Ishikawa (cell line): Measurements from ENCODE around the gene NR5A2.

Source experiments
- CEBPB ChIP-seq: IDR thresholded peaks from 2 replicates; pipeline ENCODE4 v1.6.1; 2012
- CREB1 ChIP-seq: IDR thresholded peaks from 2 replicates; pipeline ENCODE4 v1.6.1; 2012; ENCODE audit warnings: low read depth
- EGR1 ChIP-seq: IDR thresholded peaks from 2 replicates; pipeline ENCODE4 v1.6.1; 2012
- EP300 ChIP-seq: IDR thresholded peaks from 2 replicates; pipeline ENCODE4 v1.6.1; 2012; ENCODE audit warnings: borderline replicate concordance
- FOXM1 ChIP-seq: IDR thresholded peaks from 2 replicates; pipeline ENCODE4 v1.6.1; 2012; ENCODE audit warnings: low read depth, borderline replicate concordance
- MAX ChIP-seq: IDR thresholded peaks from 2 replicates; pipeline ENCODE4 v1.6.1; 2012
- NFIC ChIP-seq: IDR thresholded peaks from 2 replicates; pipeline ENCODE4 v1.6.1; 2012
- RAD21 ChIP-seq: IDR thresholded peaks from 2 replicates; pipeline ENCODE4 v1.6.1; 2012; ENCODE audit warnings: low read depth
- REST ChIP-seq: IDR thresholded peaks from 2 replicates; pipeline ENCODE4 v1.6.1; 2012; ENCODE audit warnings: low read depth, mild to moderate bottlenecking
- TAF1 ChIP-seq: IDR thresholded peaks from 2 replicates; pipeline ENCODE4 v1.6.1; 2012; ENCODE audit warnings: low read depth, mild to moderate bottlenecking
- TCF12 ChIP-seq: IDR thresholded peaks from 2 replicates; pipeline ENCODE4 v1.6.1; 2012; ENCODE audit warnings: low read depth
- TEAD4 ChIP-seq: IDR thresholded peaks from 2 replicates; pipeline ENCODE4 v1.6.1; 2012
- USF1 ChIP-seq: IDR thresholded peaks from 2 replicates; pipeline ENCODE4 v1.6.1; 2012
- YY1 ChIP-seq: IDR thresholded peaks from 2 replicates; pipeline ENCODE4 v1.6.1; 2012; ENCODE audit warnings: low read depth
- ZBTB7A ChIP-seq: IDR thresholded peaks from 2 replicates; pipeline ENCODE4 v1.6.1; 2012; ENCODE audit warnings: low read depth

Gene NR5A2

GRCh38 chr1:200041337-200042118 is 14.0 kb downstream of the NR5A2 start:
- no peak for TF ChIP-seq YY1

- TF ChIP-seq RAD21 (no peak), MAX (no peak), ZBTB7A (no peak), CREB1 (no peak), FOXM1 (no peak), REST (no peak), NFIC (no peak), TCF12 (no peak), CEBPB (no peak), USF1 (no peak), YY1 (no peak), EP300 (no peak), TEAD4 (no peak), TAF1 (no peak), EGR1 (no peak)
Measured at GRCh38 chr1:200042119-200042551, 14.6 kb downstream of the NR5A2 start.

GRCh38 chr1:200042552-200043335 is 15.2 kb downstream of the NR5A2 start:
- no peak for TF ChIP-seq TCF12
- no peak for TF ChIP-seq REST
- TF ChIP-seq TEAD4 = no peak
- no peak for TF ChIP-seq EP300
- no peak for TF ChIP-seq RAD21
- no peak for TF ChIP-seq TAF1
- TF ChIP-seq USF1 = no peak

GRCh38 chr1:200043336-200043668 is 15.8 kb downstream of the NR5A2 start:
- TF ChIP-seq CEBPB (no peak), EP300 (no peak), TEAD4 (no peak), MAX (no peak), ZBTB7A (no peak), FOXM1 (no peak)

- no peak for TF ChIP-seq TAF1
- no peak for TF ChIP-seq CREB1
- TF ChIP-seq FOXM1 = no peak
- no peak for TF ChIP-seq RAD21
- no peak for TF ChIP-seq TCF12
- TF ChIP-seq ZBTB7A = no peak
- TF ChIP-seq EP300 = no peak
- no peak for TF ChIP-seq MAX
- no peak for TF ChIP-seq EGR1
Measured at GRCh38 chr1:200046115-200046514, 18.6 kb downstream of the NR5A2 start.

GRCh38 chr1:200048244-200048643 is 20.7 kb downstream of the NR5A2 start:
- TF ChIP-seq REST = no peak
